Hematopoietic multipotent progenitor cell treated with erythropoietin and hydrocortisone succinate and interleukin-3 and kit ligand, for 17 days (in vitro differentiated cells): Measurements from ENCODE around the gene INKA2.
"Not testable (repeated sequence)": the region's sequence is repeated elsewhere in the genome, so short reads cannot be mapped to it uniquely, and the experiment has no call there.

Source experiments
- DNase-seq: peaks from one replicate; pipeline ENCODE4 v3.0.0-alpha.2; 2015; ENCODE audit warnings: low spot score

INKA2 gene

GRCh38 chr1:111750856-111751255 lies 11.7 kb upstream of the INKA2 start:
- no peak for DNase-seq

- no peak for DNase-seq
Observed at GRCh38 chr1:111749628-111750027, 10.4 kb upstream of the INKA2 start.

- DNase-seq = no peak
Observed at GRCh38 chr1:111747947-111748346, 8.8 kb upstream of the INKA2 start.

- peak; percentile 88 for DNase-seq
Observed at GRCh38 chr1:111747282-111747734, 8.1 kb upstream of the INKA2 start.

- no peak for DNase-seq
Observed at GRCh38 chr1:111746614-111746999, 7.4 kb upstream of the INKA2 start.

GRCh38 chr1:111745675-111746613 lies 6.7 kb upstream of the INKA2 start:
- peak; percentile 30 for DNase-seq

GRCh38 chr1:111743679-111744101 lies 4.5 kb upstream of the INKA2 start:
- DNase-seq = no peak

GRCh38 chr1:111742938-111743549 lies 3.8 kb upstream of the INKA2 start:
- DNase-seq = no peak

- DNase-seq = not testable (repeated sequence)
Observed at GRCh38 chr1:111742292-111742691, 3.1 kb upstream of the INKA2 start.

GRCh38 chr1:111739925-111740765 lies 950 bp upstream of the INKA2 start:
- DNase-seq = no peak

- DNase-seq = peak; percentile 47
Observed at GRCh38 chr1:111738436-111739193, 580 bp downstream of the INKA2 start.

- DNase-seq = no peak
Observed at GRCh38 chr1:111738133-111738435, 1.1 kb downstream of the INKA2 start.

- DNase-seq = no peak
Observed at GRCh38 chr1:111737216-111738132, 1.7 kb downstream of the INKA2 start.

- no peak for DNase-seq
Observed at GRCh38 chr1:111736548-111737215, 2.5 kb downstream of the INKA2 start.

GRCh38 chr1:111735858-111736544 lies 3.2 kb downstream of the INKA2 start:
- no peak for DNase-seq

GRCh38 chr1:111735321-111735720 lies 3.9 kb downstream of the INKA2 start:
- no peak for DNase-seq

GRCh38 chr1:111734856-111735255 lies 4.3 kb downstream of the INKA2 start:
- DNase-seq = no peak

GRCh38 chr1:111734426-111734825 lies 4.8 kb downstream of the INKA2 start:
- no peak for DNase-seq

GRCh38 chr1:111733992-111734341 lies 5.2 kb downstream of the INKA2 start:
- no peak for DNase-seq
